ENCODE data around the gene ARPC3. TPM values are rescaled to one million over a fixed set of nuclear protein-coding genes. Genes with fewer than 3 reads are reported as not detected.
A peak's percentile ranks its signal among the peaks of the same experiment; 100 is the strongest.
"Not testable (repeated sequence)": the region's sequence is repeated elsewhere in the genome, so short reads cannot be mapped to it uniquely, and the experiment has no call there.

ARPC3 gene
- total RNA-seq, 4 donors from 2014 or later, result 153 to 297 (median 181) TPM

DNA sequence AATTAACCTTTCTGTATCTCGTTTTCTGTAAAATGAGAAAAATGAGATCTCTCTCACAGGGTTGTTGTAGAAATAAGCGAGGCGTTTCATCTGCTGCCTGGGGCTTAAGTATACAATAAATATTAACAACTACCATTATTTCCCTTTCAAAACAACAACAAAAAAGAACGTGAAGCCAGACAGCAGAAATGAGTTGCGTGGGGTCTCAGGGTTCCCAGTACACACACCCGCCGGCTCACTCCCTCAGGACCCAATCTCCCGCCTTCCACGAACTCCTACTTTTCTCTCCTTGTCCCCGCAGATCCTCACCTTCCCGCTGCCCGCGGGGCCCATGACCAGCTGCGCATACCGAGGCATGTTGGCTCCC is 17.7 kb upstream of the ARPC3 start:
- Histone ChIP-seq H3K4me1 (peaks cover 8 to 39% (median 18%) of the 10 kb centered on the region in 4 donors), H3K4me3 (peak overlapping the region; percentile 75 to 98 (median 87)), H3K36me3 (peaks cover 0 to 25% (median 4%) of the 10 kb centered on the region in 3 donors), H3K27ac (peak overlapping the region; percentile 88 to 99 (median 93)), H3K27me3 (no peaks in the 10 kb centered on the region), H3K9me3 (no peaks in the 10 kb centered on the region)
- 0% methylated on average over 15 of the region's 15 CpGs for WGBS, 2 donors
- no peak for TF ChIP-seq CTCF (IDR thresholded peaks at IDR 0.05)
- no peak for TF ChIP-seq EP300 (IDR thresholded peaks at IDR 0.05)
- no peak for TF ChIP-seq POLR2A (IDR thresholded peaks at IDR 0.05)
- DNase-seq (ENCODE audit: low spot score in 2 of 2), result no peak

GRCh38 chr12:110466791-110467190 is 16.7 kb upstream of the ARPC3 start:
- Histone ChIP-seq H3K36me3 (peaks cover 0 to 35% (median 4%) of the 10 kb centered on the region in 3 donors), H3K27ac (peak overlapping the region in 1 of 4 donors; percentile 99), H3K9me3 (no peaks in the 10 kb centered on the region), H3K27me3 (no peaks in the 10 kb centered on the region), H3K4me3 (peak overlapping the region in 2 of 4 donors; percentile 94 to 98), H3K4me1 (peaks cover 8 to 39% (median 18%) of the 10 kb centered on the region in 4 donors)
- TF ChIP-seq POLR2A (IDR thresholded peaks at IDR 0.05) (no peak), CTCF (IDR thresholded peaks at IDR 0.05) (no peak), EP300 (IDR thresholded peaks at IDR 0.05) (no peak)
- no peak for DNase-seq (ENCODE audit: low spot score in 2 of 2)
- 70 to 72% methylated on average over 5 of the region's 5 CpGs for WGBS, 2 donors

DNA sequence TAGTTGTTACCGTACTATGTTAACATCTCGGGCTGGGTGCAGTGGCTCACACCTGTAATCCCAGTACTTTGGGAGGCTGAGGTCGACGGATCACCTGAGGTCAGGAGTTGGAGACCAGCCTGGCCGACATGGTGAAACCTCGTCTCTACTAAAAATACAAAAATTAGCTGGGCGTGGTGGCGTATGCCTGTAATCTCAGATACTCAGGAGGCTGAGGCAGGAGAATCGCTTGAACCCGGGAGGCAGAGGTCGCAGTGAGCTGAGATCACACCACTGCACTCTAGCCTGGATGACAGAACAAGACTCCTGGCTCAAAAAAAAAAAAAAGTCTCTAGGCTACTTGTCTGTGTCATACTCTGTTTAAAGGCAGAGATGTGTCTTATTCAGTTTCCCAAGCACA is 15.6 kb upstream of the ARPC3 start:
- not testable (repeated sequence) for H3K27me3 ChIP-seq; DNase-seq (ENCODE audit: low spot score in 2 of 2); H3K4me3 ChIP-seq; H3K27ac ChIP-seq; H3K9me3 ChIP-seq
- Histone ChIP-seq H3K4me1 (peaks cover 8 to 39% (median 18%) of the 10 kb centered on the region in 4 donors), H3K36me3 (peaks cover 0 to 44% (median 4%) of the 10 kb centered on the region in 3 donors)
- WGBS, 2 donors, result 90 to 91% methylated on average over 11 of the region's 11 CpGs

DNA sequence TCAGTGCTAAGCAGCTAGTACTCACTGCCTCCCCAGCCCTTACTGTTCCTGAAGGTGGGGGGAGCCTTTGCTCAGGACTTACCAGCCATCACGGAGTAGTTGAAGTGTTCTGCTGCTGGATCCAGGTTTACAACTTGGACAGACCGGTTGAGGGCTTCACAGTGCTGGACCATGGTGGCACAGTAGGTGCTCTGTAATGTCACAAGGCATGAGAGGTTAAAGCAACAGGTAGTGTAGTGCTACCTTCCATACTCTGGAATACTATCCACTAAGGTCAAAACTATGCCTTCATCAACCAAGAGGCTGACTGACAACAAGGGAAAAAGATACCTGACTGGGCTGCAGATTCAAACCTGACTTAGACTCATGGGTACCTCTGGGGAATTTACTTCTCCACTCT is 14.9 kb upstream of the ARPC3 start:
- peaks cover 8 to 38% (median 18%) of the 10 kb centered on the region in 4 donors for H3K4me1 ChIP-seq
- H3K4me3 ChIP-seq, result no peak overlapping the region
- 94 to 100% methylated on average over 2 of the region's 2 CpGs for WGBS, 2 donors
- no peaks in the 10 kb centered on the region for H3K27me3 ChIP-seq
- peaks cover 0 to 52% (median 4%) of the 10 kb centered on the region in 3 donors for H3K36me3 ChIP-seq
- no peak overlapping the region for H3K27ac ChIP-seq
- H3K9me3 ChIP-seq, result no peaks in the 10 kb centered on the region
- DNase-seq (ENCODE audit: low spot score in 2 of 2), result no peak
- TF ChIP-seq POLR2A (IDR thresholded peaks at IDR 0.05) (no peak), EP300 (IDR thresholded peaks at IDR 0.05) (no peak), CTCF (IDR thresholded peaks at IDR 0.05) (no peak)

DNA sequence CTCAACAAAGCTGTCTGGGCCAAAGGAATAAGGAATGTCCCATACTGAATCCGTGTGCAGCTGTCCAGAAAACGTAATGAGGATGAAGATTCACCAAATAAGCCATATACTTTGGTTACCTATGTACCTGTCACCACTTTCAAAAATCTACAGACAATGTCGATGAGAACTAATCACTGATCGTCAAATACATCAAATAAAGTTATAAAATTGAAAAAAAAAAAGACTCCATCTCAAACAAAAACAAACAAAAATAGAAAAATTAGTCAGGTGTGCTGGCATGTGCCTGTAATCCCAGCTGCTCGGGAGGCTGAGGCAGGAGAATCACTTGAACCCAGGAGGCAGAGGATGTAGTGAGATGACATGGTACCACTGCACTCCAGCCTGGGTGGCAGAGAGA is 11.1 kb upstream of the ARPC3 start:
- Histone ChIP-seq H3K36me3 (peaks cover 0 to 85% (median 4%) of the 10 kb centered on the region in 3 donors), H3K4me1 (peaks cover 0 to 11% (median 0%) of the 10 kb centered on the region in 4 donors)
- not testable (repeated sequence) for H3K4me3 ChIP-seq; DNase-seq (ENCODE audit: low spot score in 2 of 2); H3K27me3 ChIP-seq; H3K9me3 ChIP-seq; H3K27ac ChIP-seq
- WGBS, 2 donors, result 87 to 90% methylated on average over 5 of the region's 5 CpGs

DNA sequence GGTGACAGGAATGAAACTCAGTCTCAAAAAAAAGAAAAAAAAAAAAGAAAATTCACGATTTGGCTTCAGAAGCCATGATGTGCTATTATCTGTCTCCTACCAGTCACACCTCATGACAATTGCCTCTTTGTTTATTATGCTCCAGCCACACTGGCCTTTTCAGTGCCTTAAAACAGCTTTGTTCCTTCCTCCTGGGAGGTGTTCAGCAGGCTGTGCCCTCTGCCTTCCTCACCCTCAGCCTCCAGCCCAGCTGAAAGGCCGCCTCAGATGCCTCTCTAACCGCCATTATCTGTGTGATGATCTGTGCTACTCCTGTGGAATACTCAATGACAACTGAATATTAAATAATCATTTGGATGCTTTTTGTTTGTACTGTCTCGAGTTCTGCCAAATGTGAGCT is 8.6 kb upstream of the ARPC3 start:
- Histone ChIP-seq H3K4me3 (no peak overlapping the region), H3K9me3 (no peaks in the 10 kb centered on the region), H3K4me1 (no peaks in the 10 kb centered on the region), H3K36me3 (peaks cover 0 to 87% (median 0%) of the 10 kb centered on the region in 3 donors), H3K27ac (no peak overlapping the region), H3K27me3 (no peaks in the 10 kb centered on the region)
- WGBS, 2 donors, result 65 to 70% methylated on average over 4 of the region's 4 CpGs
- DNase-seq (ENCODE audit: low spot score in 2 of 2), result no peak
- no peak for TF ChIP-seq CTCF (IDR thresholded peaks at IDR 0.05)
